ENCODE results near the gene VRK2.

The VRK2 gene

DNA sequence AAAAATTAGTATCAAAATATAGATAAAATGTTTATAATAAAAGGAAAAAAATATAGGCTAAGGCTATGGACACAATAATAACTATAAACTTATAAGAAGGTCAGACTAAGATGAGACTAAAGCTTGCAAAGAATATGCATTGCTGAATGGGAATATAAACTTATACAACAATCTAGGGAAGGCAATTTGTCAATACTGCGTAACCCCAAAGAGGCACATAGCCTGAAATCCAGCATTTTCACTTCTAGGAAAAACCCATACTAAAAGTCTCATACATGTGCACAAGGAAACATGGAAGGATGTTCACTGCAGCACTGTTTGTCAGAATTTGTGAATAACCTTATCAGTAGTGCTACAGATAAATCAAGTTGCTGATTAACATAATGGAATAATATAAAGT lies 149.1 kb downstream of the VRK2 start:
- no peak overlapping the region for H3K4me3 ChIP-seq (ENCODE audit: low read length)
- DNase-seq (ENCODE audit: low read depth, low spot score), result no peak

DNA sequence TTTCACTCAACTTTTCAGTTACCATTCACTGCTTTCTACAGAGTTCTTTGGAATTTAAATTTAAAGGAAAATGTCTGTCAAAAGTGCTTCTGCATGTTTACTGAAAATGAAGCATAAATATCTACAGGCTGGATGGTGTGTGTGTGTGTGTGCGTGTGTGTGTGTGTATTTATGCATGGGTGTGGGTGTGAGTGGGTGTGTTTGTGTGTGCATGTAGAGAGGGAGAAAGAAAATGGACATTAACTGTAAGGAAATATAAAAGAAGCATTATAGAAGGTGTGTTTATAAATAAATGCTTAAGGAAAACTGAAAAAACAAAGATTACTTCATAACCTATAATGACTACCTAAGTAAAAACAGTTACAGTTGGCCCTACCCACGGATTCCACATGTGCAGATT lies 151.3 kb downstream of the VRK2 start:
- H3K4me3 ChIP-seq (ENCODE audit: low read length), result no peak overlapping the region
- no peak for DNase-seq (ENCODE audit: low read depth, low spot score)

DNA sequence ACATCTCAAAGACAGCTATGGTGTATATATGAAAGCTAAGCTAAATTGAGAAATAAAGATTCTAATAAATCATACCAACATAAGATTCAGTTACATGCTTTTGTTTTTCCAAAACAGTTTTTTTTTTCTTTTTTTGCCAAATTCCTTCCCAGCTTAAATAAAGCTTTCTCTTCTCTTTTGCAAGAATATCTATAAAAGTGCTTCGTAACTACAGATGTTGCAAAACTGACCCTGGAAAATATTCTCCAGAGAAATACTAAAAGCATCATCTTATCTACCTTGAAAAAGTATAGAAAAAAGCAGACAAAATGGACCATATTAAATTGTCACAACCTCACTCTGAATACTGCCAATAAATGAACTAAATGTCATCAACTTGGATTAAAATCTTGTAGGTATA lies 155.8 kb downstream of the VRK2 start:
- no peak overlapping the region for H3K4me3 ChIP-seq (ENCODE audit: low read length)
- DNase-seq (ENCODE audit: low read depth, low spot score), result no peak

DNA sequence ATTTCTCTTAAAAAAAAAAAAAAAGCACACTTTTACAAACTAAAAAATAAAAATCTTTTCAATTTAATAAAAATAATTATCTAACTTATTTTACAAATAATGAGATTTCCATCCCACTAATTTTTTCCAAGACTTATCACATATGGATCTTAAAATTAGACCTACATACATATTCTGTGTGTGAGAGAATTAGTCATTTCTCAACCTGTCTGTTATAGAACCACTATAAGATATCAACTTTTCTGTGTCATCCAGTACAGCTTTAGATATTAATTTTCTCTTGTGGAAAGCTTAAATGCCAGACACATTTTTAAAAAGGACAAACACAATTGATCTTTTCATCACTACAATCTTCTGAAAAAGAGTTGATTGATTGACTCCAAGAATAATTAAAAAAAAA lies 156.4 kb downstream of the VRK2 start:
- DNase-seq (ENCODE audit: low read depth, low spot score), result no peak
- no peak overlapping the region for H3K4me3 ChIP-seq (ENCODE audit: low read length)

DNA sequence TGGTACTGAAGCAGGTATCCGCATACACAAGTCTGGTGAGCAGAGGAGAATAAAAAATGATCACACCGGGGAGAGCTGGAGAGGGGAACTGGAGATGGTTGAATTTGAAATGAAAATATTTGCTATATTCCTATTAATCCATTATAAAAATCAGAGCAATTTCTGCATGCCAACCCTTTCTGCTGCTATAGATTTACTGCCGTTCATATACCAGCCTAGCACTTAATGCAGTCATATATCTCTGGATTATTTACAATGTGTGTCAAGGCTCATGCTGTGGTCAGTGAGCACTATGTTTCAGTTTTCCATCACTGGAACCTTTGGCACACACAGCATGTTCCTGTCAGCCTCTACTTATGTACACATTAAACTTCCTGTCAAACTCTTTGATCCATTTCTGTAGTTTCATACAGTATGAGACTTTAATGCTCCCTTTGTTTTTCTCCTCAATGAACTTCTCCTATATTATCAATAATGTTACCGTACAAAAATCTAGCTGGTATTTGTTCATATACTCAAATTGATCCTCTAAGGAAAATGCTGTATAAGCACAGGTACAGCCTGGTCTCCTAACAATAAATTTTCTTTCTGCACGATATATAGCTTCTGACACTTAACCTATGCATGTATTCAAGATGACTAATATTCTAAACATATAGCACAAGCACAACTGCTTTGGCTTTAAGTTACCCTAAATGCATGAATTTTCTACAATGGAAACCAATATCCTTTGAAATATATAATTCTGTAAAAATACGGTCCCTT lies 157.8 kb downstream of the VRK2 start:
- DNase-seq (ENCODE audit: low read depth, low spot score), result no peak

DNA sequence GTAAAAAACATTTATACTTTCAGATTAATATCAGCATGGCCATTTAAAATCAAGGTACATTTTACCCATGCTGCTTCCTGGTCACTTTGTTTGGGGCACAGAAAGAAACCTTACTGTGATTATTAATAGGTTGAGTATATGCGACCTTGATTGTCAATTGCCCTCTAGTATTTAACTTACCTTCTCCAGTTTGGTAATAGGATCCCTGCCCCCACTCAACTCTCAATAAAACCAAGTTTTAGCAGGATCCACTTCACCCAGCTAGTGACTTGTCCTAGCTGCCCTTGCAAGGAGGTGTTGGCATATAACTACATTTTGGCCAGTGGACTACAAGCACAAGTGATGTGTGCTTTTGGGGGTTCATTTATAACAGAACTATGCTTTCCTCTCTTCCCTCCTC lies 160.2 kb downstream of the VRK2 start:
- no peak for DNase-seq (ENCODE audit: low read depth, low spot score)
- no peak overlapping the region for H3K4me3 ChIP-seq (ENCODE audit: low read length)

More for the DNA sequence above, 157.8 kb downstream of the VRK2 start:
- H3K4me3 ChIP-seq (ENCODE audit: low read length), result no peak overlapping the region

DNA sequence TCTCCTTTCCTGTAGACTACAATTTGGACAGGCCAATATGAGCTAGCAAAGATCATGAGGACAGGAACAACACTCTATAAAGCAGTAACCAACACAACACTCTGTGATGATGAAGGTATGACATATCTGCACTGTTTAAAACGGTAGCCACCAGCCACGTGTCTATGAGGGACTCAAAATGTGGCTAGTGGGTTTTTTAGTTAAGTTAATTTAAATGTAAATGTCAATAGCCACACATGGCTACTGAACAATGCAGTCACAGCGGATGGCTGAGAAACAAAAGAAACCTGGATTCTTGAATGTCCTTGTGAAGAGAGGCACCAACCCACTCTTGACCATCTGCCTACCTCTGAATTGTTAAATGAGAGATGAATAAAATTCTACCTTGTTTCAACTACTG lies 160.6 kb downstream of the VRK2 start:
- H3K4me3 ChIP-seq (ENCODE audit: low read length), result no peak overlapping the region
- DNase-seq (ENCODE audit: low read depth, low spot score), result no peak

All from Jurkat, Clone E6-1 (cell line).